GM20431 (cell line): ENCODE results near the gene PRSS16.
"Not testable (repeated sequence)": the region's sequence is repeated elsewhere in the genome, so short reads cannot be mapped to it uniquely, and the experiment has no call there.

ENCODE experiments used
- in situ Hi-C: fragments of 300-500 bp; cut with MseI, MboI; formaldehyde crosslinking; loops from one replicate; pipeline ENCODE4 v1.15.0; 2020; ENCODE audit warnings: low sequenced_read_pairs; ENCODE audit not compliant: unreplicated experiment

Gene PRSS16

DNA sequence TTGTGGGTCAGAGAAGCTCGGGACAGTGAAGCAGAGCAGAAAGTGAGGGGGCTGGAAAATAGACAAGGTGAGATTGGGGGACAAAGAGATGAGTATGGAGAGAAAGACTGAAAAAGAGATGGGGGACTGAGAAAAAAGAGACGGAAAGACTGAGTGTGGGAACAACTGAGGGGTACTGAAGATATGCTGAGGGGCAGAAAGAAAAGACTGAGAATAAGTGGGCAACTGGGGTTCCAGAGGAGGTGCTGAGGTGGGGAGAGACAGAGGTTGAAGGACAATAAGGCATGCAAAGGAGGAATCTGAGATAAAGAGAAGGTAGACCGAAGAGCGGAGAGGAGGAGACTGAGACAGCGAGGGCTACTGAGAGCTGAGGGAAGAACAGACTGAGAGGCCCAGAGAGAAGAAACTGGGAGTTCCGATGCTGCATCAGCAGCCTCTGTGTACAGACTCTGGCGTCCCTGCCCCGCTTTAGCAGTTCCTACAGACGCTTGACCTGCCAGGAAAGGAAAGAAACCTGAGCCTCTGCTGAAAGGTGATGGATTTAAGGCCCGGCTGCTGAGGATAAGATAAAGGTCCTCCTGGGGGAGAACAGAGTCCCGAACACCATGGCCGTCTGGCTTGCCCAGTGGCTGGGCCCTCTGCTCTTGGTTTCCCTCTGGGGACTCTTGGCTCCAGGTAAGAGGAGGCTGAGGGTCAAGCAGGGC lies at the start of gene PRSS16:
PRSS16 (plus strand) TSS at position 569 of the 704 bp plus-strand sequence; CDS start at position 606, 37 bp downstream.
- in situ Hi-C loops = no loop called here

DNA sequence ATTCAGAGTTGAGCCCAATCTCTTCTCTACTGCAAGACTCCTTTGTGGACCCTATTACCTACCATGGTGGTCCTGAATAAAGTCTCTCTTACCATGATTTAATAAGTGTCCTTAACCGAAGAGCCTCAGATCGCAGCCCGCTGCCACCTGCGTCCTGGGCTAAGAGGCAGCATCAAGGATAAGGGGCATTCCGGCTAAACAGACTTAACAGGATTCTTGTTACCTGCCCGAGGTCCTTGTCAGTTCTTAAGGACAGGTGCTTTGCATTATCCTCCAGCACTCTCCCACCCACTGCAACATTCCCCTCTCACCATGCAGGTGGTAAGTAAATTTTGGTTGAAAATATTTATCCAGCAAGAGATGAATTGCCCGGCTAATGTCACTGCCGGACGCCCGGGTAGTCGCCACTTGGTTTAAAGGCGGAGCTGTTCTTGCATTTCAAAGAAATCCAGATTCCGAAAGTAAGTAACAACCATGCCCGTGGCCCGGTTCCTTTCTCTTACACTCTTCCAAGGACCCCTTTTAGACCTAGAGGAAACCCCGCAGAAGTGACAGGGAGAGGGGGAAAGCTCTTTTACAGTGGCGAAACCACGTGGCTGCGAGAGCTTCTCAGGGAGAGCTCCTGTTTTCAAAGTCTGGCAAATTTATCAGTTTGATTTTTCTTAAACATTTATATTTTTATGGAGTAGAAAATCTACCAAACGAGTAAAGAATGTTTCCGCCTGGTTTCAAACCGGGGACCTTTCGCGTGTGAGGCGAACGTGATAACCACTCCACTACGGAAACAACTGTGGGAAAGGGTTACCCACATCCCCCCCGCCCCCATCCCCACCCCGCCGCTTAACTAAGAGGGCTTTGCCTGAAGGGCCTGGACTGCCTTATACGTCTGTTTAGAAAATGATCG lies 41.9 kb upstream of the PRSS16 start:
- in situ Hi-C loops = no loop called here

DNA sequence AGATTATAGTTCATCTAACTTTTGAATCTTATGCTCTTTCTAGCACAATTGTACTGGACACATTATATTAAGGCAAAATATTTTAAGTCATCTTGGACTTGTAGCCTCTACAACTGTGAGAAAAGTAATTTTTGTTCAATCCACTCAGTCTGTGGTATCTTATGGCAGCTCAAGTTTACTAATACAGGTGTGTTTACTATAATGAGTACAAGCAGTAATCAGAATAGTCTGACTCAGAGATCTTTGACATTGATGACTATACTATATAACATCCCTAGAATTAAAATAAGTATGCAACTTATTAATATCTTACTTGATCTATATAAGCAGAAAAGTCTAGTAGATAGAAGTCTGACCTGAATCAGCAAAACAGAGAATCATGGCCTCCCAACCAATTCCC lies 40.7 kb upstream of the PRSS16 start:
- in situ Hi-C loops = no loop called here

DNA sequence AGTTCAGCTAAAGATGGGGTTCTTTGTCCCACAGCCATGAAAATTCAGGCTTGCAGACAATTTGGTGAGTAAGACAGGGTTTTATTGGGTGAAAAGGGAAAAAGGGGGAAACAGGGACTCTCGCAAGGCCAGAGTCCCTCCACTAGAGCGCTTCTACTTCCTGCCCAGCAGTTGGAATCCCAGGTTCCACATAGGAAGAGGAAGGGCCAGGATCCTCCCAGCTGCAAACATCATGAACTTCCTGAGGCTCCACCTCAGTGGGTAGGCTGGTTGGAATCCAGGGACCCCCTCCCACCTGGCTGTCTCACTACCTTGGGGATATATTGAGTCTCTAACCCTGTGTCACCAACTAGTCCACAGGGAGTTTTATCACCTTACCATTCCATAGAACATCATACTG lies 39.5 kb upstream of the PRSS16 start:
- in situ Hi-C loops = no loop called here

GRCh38 chr6:27209196-27209595 lies 38.3 kb upstream of the PRSS16 start:
- in situ Hi-C loops = no loop called here

- in situ Hi-C loops = no loop called here
Measured at GRCh38 chr6:27209659-27210269, 37.7 kb upstream of the PRSS16 start.

GRCh38 chr6:27213091-27213517 lies 34.4 kb upstream of the PRSS16 start:
- in situ Hi-C loops = not testable (repeated sequence)

DNA sequence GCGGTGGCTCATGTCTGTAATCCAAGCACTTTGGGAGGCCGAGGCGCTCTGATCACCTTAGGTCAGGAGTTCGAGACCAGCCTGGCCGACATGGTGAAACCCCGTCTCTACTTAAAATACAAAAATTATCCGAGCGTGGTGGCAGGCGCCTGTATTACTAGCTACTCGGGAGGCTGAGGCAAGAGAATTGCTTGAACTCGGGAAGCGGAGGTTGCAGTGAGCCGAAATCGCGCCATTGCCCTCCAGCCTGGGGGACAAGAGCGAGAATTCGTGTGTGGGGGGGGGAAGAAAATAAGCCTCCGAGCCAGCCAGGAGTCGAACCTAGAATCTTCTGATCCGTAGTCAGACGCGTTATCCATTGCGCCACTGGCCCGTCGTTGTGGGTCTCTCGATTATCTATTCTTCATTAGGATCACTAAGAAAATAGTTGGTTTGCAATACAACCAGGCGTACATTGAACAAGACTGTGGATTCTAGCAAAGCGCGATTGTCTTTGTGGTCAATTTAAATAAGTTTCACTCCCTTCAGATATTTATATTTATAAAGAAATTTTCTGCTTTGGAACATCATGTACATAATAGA lies 33.9 kb upstream of the PRSS16 start:
- in situ Hi-C loops = no loop called here

GRCh38 chr6:27214126-27214601 lies 33.3 kb upstream of the PRSS16 start:
- in situ Hi-C loops = no loop called here

DNA sequence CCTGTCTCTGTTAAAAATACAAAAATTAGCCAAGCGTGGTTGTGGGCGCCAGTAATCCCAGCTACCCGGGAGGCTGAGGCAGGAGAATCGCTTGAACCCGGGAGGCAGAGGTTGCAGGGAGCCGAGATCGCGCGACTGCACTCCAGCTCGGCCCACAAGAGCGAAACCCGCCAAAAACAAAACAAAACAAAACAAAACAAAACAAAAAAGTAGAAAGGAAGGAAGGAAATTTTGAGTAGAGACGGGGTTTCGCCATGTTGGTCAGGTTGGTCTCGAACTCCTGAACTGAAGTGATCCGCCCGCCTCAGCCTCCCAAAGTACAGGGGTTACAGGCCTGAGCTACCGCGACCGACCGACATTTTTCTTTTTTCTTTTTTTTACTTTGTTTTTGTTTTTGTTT lies 30.6 kb upstream of the PRSS16 start:
- in situ Hi-C loops = no loop called here

- in situ Hi-C loops = not testable (repeated sequence)
Measured at GRCh38 chr6:27222971-27223370, 24.5 kb upstream of the PRSS16 start.

DNA sequence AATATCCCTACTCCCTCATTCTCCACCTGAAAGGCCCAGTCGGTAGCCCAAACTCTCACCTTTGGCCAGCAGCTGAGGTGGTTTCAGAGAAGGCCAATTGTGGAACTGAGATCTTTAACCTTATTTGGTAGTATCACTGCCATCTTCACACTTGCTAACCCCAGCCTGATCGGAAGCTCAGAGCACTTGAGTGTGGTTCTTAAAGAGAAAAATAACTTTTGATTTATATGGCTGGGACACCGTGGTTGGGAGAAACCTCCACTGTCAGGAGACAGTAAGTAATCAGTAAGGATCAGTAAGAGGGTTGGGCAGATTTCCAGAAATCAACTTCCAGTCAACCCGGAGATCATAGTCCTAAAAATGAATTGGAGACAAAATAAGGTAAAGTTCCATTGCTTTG lies 22.8 kb upstream of the PRSS16 start:
- in situ Hi-C loops = no loop called here

DNA sequence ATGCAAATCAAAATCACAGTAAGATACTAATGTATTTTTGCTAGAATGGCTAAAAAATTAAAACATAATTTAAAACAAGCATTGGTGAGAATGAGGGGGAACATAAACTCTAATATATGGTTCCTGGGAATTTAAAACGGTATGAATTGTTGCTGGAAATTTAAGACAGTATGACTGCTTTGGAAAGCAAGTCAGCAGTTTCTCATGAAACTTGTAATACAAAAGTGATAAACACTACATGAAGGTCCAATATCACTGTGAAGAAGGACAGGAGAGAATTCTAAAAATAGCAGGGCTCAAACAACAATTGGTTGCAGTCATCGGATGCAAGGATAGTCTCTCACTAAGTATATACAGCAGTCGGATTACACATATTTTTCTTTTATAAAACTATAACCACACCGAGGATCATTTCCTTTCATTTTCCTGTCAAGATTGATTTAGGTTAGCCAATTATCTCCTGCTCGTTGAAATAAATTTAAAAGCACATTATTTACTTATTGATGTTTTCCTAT lies 18.5 kb upstream of the PRSS16 start:
- in situ Hi-C loops = no loop called here

DNA sequence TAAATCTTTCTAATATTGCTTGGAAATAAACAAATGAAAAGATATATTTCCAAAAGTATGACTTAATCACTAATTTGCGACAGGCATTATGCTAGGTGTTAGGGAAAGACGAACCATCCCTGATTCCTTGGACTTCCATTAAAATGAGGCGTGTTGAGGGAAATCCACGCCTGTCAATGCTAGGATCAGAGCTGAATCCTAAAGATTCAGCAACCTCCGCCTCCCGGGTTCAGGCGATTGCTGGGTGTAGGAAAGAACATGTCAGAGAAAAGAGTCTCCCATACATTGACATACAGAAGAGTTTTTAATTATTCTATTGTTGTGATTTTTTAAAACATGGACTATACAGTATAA lies 16.8 kb upstream of the PRSS16 start:
- in situ Hi-C loops = no loop called here

- in situ Hi-C loops = no loop called here
Measured at GRCh38 chr6:27234576-27234975, 12.9 kb upstream of the PRSS16 start.

DNA sequence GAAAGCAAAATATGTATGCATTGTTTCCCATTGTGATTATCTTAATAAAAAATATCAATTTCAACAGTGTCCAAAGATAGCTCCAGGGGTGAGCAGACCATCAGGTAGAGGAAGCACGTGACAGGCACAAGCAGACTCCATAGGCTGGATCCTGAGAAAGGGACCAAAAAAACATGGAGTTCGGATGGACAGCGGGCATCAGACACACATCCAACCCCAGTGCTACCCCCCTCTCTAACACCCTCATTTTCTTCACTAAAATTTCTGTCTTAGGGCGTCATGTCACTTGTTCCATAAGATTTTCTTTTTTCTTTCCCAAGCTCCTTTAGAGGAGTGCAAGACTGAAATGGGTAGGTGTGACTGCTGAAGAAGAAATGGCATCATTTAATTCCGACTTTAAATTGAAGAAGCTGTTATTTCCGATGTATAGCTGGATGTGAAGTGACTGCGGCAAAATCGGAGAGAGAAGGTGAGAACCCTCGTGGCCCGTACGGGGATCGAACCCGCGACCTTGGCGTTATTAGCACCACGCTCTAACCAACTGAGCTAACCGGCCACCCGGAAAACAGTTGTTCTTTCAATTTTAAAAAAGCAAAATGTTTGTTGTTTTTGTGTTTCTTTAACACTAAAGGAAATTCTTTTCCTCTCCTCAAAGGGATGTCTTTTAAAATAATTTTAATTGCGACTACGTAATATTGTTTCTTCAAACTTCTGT lies 10.3 kb upstream of the PRSS16 start:
- in situ Hi-C loops = no loop called here

- in situ Hi-C loops = no loop called here
Measured at GRCh38 chr6:27238010-27238983, 9.2 kb upstream of the PRSS16 start.

DNA sequence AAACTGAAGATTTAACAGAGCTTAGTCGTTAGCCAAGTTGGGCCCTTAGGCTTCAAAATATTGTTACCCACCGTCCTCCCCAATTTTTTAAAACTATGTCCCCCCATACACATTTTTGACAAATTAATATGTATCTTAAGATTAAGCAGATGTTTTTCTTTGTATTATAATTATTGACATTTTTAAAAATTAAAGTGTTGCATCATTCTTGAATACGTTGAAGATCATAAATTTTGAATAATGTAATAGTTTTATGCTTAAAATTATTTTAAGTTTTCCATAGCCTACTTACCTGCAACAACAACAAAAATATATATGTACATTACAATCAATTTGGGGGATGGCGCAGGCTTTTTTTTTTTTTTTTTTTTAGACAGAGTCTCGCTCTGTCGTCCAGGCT lies 8.2 kb upstream of the PRSS16 start:
- in situ Hi-C loops = no loop called here

- in situ Hi-C loops = no loop called here
Measured at GRCh38 chr6:27241443-27241842, 6.1 kb upstream of the PRSS16 start.
